Panc1 (cell line): ENCODE data around the gene MTUS2. TPM values are rescaled to one million over a fixed set of nuclear protein-coding genes. Genes with fewer than 3 reads are reported as not detected.

Experiments used
- ATAC-seq: fragments of 200-7000 bp; cut with Tn5 transposase; 2 replicates; pipeline ENCODE4 v1.9.1; 2020; ENCODE audit warnings: mild to moderate bottlenecking, moderate library complexity
- BruUV-seq: library from RNA; stranded (reverse); fragments of 400-500 nt; replicated peaks from 2 replicates; lab custom pipeline; 2021; lab: Mats Ljungman, UMichigan
- CTCF ChIA-PET: fragments of 300-600 bp; sonication (Branson Sonifier 250); formaldehyde crosslinking; loops from one replicate; lab custom pipeline; 2022; ENCODE audit warnings: antibody characterized with exemption; lab: Charles Lee
- POLR2A ChIA-PET: fragments of 300-600 bp; sonication (Branson Sonifier 250); formaldehyde crosslinking; loops from one replicate; lab custom pipeline; 2022; ENCODE audit warnings: antibody characterized with exemption; lab: Charles Lee
- DNase-seq: peaks from one replicate; pipeline ENCODE4 v3.0.0-alpha.2; 2010; ENCODE audit warnings: low read depth, low spot score
- H3K27ac ChIP-seq: 2 replicates; pipeline ENCODE4 v1.5.1; 2011; ENCODE audit warnings: mild to moderate bottlenecking, low read length, inconsistent platforms
- H3K27me3 ChIP-seq: fragments of 200-500 bp; sonication (Bioruptor generic); 2 replicates; pipeline ENCODE4 v1.6.0; 2014; ENCODE audit warnings: low read length, inconsistent platforms; ENCODE audit not compliant: control insufficient read depth, insufficient read depth
- H3K36me3 ChIP-seq: fragments of 200-500 bp; sonication (Bioruptor generic); 2 replicates; pipeline ENCODE4 v1.5.1; 2014; ENCODE audit warnings: inconsistent platforms, mild to moderate bottlenecking, low read length, moderate library complexity; ENCODE audit not compliant: control insufficient read depth, insufficient read depth
- H3K4me1 ChIP-seq: 2 replicates; pipeline ENCODE4 v1.5.1; 2011; ENCODE audit warnings: inconsistent platforms, mild to moderate bottlenecking, low read length, moderate library complexity; ENCODE audit not compliant: control insufficient read depth, insufficient read depth
- H3K4me3 ChIP-seq, 2 experiments: 2 replicates each; pipeline ENCODE4 v1.5.1; 2011 to 2012; ENCODE audit warnings: low read depth in 2 of 2, low read length in 2 of 2, mild to moderate bottlenecking in 2 of 2, inconsistent platforms in 1 of 2, moderate library complexity in 1 of 2
- H3K9me3 ChIP-seq: fragments of 200-500 bp; sonication (Bioruptor generic); 2 replicates; pipeline ENCODE4 v1.5.1; 2014; ENCODE audit warnings: low read depth, mild to moderate bottlenecking, inconsistent platforms, low read length, moderate library complexity; ENCODE audit not compliant: control insufficient read depth, insufficient read depth
- POLR2AphosphoS5 ChIP-seq: IDR thresholded peaks from 2 replicates; pipeline ENCODE4 v1.6.1; 2012; ENCODE audit warnings: mild to moderate bottlenecking, low read depth, low read length, moderate library complexity
- SIN3A ChIP-seq: IDR thresholded peaks from 2 replicates; pipeline ENCODE4 v1.6.1; 2012; ENCODE audit warnings: low read depth, mild to moderate bottlenecking, low read length, moderate library complexity, borderline replicate concordance; ENCODE audit not compliant: insufficient read depth
- TCF7L2 ChIP-seq: IDR thresholded peaks from 2 replicates; pipeline ENCODE4 v1.6.1; 2011; ENCODE audit warnings: mild to moderate bottlenecking, low read depth, low read length, inconsistent platforms
- in situ Hi-C: cut with HindIII; loops from 2 replicates; pipeline ENCODE4 v1.10.0; 2016; ENCODE audit warnings: low sequenced_read_pairs, low pct_unique_long_range_greater_than_20kb
- intact Hi-C: fragments of 100-400 bp; cut with micrococcal nuclease; formaldehyde crosslinking; loops from one replicate; pipeline ENCODE4 v1.10.0; 2022; ENCODE audit not compliant: unreplicated experiment
- total RNA-seq: library from RNA; stranded (reverse); gene quantifications from one replicate; pipeline ENCODE4 v1.2.1, GENCODE V29; 2021; ENCODE audit not compliant: unreplicated experiment
- TF ChIP-seq, protein P1 (sequence below), 2 experiments: IDR thresholded peaks; 2 replicates each; pipeline ENCODE4 v1.6.1; 2011 to 2012; ENCODE audit warnings: low read depth in 2 of 2, control low read depth in 1 of 2, low read length in 1 of 2, mild to moderate bottlenecking in 1 of 2, moderate library complexity in 1 of 2; ENCODE audit not compliant: insufficient read depth in 1 of 2
- TF ChIP-seq, protein P2 (sequence below): fragments of 450-650 bp; IDR thresholded peaks from 2 replicates; pipeline ENCODE4 v1.5.1; 2017; ENCODE audit warnings: mild to moderate bottlenecking

Gene MTUS2
- total RNA-seq, 1 experiment from 2014 or later: 0.05 TPM

DNA sequence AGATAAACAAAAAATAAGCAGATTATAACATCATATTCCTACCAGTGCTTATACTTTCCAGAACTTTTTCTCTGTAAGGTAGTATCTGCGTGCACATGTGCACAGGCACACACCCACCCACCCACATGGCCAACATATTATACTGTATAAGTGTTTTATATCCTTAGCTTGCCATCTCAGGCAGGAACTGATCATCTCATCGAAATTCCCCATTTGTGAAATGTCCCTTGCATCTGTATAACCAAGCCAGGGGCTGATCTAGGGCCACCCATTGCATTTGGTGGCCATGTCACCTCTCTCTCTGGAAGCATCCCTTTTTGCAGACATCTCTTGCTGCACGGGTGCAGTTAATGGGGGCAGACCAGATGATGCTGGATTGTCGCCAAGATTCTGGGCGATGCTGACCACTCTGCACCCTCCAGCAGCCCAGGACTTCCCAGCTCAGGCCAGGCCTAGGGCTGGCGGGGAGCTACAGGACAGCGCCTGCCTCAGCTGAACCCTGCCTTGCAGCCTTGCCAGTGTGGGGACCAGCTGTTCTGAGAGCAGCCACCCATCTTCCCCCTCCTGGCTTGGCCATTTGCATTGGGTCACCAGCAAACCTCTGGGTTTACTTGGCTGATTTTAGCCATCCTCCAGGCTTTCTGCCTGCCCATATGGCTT is 679.5 kb downstream of the MTUS2 start:
- Histone ChIP-seq H3K4me3 (no peak overlapping the region), H3K9me3 (no peaks in the 10 kb centered on the region), H3K27me3 (no peaks in the 10 kb centered on the region), H3K4me1 (no peaks in the 10 kb centered on the region), H3K36me3 (no peaks in the 10 kb centered on the region), H3K27ac (no peak overlapping the region)
- ChIA-PET CTCF (no interaction called here), POLR2A (no interaction called here)
- TF ChIP-seq, protein P1, sequence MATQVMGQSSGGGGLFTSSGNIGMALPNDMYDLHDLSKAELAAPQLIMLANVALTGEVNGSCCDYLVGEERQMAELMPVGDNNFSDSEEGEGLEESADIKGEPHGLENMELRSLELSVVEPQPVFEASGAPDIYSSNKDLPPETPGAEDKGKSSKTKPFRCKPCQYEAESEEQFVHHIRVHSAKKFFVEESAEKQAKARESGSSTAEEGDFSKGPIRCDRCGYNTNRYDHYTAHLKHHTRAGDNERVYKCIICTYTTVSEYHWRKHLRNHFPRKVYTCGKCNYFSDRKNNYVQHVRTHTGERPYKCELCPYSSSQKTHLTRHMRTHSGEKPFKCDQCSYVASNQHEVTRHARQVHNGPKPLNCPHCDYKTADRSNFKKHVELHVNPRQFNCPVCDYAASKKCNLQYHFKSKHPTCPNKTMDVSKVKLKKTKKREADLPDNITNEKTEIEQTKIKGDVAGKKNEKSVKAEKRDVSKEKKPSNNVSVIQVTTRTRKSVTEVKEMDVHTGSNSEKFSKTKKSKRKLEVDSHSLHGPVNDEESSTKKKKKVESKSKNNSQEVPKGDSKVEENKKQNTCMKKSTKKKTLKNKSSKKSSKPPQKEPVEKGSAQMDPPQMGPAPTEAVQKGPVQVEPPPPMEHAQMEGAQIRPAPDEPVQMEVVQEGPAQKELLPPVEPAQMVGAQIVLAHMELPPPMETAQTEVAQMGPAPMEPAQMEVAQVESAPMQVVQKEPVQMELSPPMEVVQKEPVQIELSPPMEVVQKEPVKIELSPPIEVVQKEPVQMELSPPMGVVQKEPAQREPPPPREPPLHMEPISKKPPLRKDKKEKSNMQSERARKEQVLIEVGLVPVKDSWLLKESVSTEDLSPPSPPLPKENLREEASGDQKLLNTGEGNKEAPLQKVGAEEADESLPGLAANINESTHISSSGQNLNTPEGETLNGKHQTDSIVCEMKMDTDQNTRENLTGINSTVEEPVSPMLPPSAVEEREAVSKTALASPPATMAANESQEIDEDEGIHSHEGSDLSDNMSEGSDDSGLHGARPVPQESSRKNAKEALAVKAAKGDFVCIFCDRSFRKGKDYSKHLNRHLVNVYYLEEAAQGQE (IDR thresholded peaks at IDR 0.05; ENCODE audit: insufficient read depth in 1 of 2, low read depth in 2 of 2, low read length in 1 of 2): no peak
- TF ChIP-seq TCF7L2: no peak
- no peak for TF ChIP-seq SIN3A
- TF ChIP-seq, protein P2, sequence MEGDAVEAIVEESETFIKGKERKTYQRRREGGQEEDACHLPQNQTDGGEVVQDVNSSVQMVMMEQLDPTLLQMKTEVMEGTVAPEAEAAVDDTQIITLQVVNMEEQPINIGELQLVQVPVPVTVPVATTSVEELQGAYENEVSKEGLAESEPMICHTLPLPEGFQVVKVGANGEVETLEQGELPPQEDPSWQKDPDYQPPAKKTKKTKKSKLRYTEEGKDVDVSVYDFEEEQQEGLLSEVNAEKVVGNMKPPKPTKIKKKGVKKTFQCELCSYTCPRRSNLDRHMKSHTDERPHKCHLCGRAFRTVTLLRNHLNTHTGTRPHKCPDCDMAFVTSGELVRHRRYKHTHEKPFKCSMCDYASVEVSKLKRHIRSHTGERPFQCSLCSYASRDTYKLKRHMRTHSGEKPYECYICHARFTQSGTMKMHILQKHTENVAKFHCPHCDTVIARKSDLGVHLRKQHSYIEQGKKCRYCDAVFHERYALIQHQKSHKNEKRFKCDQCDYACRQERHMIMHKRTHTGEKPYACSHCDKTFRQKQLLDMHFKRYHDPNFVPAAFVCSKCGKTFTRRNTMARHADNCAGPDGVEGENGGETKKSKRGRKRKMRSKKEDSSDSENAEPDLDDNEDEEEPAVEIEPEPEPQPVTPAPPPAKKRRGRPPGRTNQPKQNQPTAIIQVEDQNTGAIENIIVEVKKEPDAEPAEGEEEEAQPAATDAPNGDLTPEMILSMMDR: no peak
- no peak for TF ChIP-seq POLR2AphosphoS5
- no peak for DNase-seq
- intact Hi-C loops: no loop called here
- BruUV-seq: no TSS peak
- no peak for ATAC-seq
- in situ Hi-C loops: no loop called here

DNA sequence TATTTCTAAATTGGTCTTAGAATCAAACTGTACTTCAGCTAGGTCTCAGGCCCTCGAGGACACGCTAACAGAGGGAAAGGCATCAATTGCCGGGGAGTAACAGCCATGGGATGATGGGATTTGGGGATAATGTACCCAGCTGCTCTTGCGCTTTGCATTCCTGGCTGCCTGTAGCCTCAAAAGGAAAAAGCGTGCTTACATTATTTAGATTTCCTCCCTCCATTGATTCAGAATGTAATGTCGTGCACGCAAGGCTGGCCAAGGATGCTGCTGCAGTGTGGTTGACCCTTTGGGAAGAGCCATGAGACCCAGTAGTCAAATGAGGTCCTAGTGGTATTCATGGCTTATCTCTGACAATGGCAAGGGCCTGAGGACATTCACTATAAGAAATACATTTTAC is 680.2 kb downstream of the MTUS2 start:
- in situ Hi-C loops (no loop called here), intact Hi-C loops (no loop called here)
- ChIA-PET POLR2A (no interaction called here), CTCF (no interaction called here)
- Histone ChIP-seq H3K4me1 (no peaks in the 10 kb centered on the region), H3K36me3 (no peaks in the 10 kb centered on the region), H3K27me3 (no peaks in the 10 kb centered on the region), H3K9me3 (no peaks in the 10 kb centered on the region), H3K27ac (no peak overlapping the region), H3K4me3 (no peak overlapping the region)
- DNase-seq (no peak), ATAC-seq (no peak)
- BruUV-seq: no TSS peak
- no peak for TF ChIP-seq TCF7L2
- TF ChIP-seq, protein P2: no peak
- TF ChIP-seq POLR2AphosphoS5: no peak
- TF ChIP-seq, protein P1 (IDR thresholded peaks at IDR 0.05; ENCODE audit: insufficient read depth in 1 of 2, low read depth in 2 of 2, low read length in 1 of 2): no peak
- TF ChIP-seq SIN3A: no peak
